Measurements from ENCODE around the gene CDK5RAP2.
"Not testable (repeated sequence)": the region's sequence is repeated elsewhere in the genome, so short reads cannot be mapped to it uniquely, and the experiment has no call there.

The CDK5RAP2 gene
- 109 to 132 reads per million in 2 donors for total RNA-seq

DNA sequence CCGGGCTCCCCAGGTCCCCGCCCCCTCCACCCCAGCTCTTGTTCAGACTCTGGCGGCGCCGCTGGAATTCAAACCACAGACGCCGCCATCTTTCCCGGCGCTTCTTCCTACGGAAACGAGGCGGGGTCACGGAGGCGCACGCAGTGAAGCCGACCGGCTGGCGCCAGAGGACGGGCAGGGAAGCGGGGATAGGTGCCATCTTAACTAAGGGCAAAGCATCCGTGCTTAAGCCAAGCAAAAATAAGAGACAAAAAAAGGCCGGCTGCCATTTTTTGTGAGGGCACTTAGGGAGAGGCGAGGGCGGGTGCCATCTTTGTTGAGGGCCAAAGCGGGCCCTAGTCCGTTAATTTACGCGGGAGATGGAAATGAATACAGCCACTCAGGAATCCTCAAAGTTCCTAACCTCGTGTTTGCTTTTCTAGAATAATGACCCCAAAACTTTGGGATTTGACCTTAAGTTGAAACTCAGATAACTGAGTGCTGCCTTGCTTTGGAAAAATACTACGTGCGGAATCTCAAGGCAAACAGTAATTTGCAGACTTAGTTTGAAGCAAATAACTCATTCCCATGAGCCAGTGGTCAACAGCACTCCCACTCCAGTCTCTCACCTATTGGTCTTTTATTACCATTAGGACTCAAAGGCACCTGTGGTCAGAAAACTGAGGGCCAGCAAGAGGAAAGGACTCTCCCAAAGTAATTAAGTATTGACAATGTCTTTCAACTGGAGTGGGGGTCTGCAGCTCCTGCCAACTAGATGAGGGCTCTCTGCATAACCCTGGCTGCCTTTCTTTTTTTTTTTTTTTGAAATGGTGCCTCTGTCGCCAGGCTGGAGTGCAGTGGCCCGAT, at the start of gene CDK5RAP2:
Gene CDK5RAP2, minus strand, starts transcription at position 117 of the 846 bp plus-strand sequence. CDS start 189 bp downstream, outside the sequence.
- peak; percentile 85 for DNase-seq

DNA sequence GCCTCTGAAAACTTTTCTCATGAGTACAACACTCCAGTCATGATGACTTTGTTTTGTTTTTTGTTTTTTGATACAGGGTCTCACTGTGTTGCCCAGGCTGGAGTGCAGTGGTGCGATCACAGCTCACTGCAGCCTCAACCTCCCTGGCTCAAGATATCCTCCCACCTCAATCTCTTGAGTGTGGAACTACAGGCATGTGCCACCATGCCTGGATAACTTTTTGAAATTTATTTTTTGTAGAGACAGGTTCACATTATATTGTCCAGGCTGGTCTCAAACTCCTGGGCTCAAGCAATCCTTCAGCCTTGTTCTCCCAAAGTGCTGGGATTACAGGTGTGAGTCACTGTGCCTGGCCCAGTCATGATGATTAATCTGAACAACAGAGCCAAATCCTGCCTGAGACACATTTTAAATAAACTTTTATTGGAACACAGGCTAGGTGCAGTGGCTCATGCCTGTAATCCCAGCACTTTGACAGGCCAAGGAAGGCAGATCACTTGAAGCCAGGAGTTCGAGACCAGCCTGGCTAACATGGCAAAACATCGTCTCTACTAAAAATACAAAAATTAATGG, 49.0 kb upstream of the CDK5RAP2 start:
- DNase-seq: not testable (repeated sequence)

DNA sequence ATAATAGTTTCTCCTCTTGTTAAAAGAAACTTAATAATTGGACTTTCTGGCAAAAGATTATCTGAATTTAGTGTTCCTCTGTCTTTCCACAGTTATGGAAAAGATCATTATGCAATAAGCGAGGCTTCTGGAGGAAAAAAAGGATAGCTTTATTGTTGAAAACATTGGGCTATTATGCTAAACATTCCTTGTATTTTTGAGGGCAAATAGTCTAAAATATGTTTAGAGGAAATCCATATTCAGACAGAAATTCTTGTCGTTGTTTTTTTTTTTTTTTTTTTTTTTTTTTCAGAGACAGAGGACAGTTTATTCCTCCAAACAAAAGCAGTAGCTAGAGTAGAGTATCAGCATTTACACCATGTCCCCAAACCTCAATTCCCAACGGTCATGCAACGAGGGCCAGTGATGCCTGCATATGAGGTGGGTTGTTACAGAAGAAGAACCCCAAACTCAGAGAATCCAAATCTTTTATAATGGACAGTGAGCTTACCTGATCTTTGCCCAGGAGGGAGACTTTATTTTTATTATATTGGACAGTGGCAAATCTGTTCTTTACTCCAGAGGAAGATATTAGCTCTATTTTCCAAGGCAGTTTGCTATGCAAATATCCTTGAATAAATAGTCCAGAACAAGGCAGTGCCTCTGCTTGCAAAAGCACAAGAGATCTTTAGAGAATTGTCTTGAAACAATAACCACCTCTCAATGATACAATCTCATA, 48.4 kb upstream of the CDK5RAP2 start:
- DNase-seq: no peak

DNA sequence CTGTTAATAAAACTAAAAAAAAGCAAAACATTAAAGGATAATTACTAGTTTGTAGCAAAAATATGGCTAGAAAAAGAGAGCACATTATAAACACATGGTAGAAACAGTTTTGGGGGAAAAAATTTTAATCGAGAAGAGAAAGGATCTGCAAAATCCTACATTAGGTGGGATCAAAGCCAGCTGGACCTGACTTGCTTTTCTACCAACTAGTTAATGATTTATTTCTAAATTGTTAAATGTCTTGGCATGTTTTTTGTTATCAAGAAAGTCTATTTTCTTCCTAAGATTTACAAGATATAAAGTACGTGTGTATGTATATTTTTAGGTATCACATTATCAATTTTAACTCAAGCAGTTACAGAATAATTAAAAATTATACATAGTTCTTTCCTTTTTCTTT, 47.1 kb upstream of the CDK5RAP2 start:
- DNase-seq: no peak

DNA sequence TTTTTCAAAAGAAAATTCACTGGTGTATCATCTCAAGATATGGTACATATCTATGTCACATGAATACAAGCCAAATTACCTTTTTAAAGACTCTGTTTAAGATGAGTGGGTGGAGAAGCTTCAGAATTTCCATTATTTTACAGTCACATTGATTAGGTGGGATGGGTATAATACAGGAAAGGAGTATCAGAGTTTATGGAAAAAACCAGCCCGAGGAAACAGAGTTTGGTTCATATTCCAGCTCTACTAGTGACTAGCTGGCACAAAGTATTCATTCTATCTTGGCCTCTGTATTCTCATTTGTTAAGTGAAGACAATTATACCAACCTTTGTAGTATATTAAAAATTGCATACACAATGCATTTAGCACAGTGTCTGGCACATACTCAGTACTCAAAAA, 46.5 kb upstream of the CDK5RAP2 start:
- DNase-seq: no peak

DNA sequence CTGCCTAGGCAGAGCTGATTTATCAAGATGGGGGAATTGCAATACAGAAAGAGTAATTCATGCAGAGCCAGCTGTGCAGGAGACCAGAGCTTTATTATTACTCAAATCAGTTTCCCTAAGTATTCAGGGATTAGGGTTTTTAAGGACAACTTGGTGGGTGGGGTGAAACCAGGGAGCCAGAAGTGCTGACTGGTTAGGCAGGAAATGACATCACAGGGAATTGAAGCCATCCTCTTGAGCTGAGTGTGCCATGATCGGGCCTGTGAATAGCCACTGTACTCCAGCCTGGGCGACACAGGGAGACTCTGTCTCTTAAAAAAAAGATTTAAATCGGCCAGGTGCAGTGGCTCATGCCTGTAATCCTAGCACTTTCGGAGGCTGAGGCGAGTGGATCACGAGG, 45.3 kb upstream of the CDK5RAP2 start:
- DNase-seq: no peak

DNA sequence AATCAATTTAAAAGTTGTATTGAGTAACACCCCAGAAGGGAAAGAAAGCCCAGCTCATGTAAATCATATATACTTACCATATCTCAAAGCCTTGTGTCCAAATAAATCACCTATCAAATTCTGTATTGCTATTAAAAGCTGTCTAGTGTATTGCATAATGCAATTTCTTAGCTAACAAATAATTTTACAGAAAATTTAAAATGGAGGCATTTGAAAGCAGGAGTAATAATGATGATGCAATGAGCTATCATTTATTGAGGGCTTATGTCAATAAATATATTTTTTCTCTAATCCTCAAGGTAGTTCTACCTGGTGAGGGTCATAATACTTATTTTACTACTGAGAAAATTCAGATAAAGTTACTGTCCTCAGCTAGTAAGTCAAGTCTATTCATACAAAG, 42.8 kb upstream of the CDK5RAP2 start:
- no peak for DNase-seq

DNA sequence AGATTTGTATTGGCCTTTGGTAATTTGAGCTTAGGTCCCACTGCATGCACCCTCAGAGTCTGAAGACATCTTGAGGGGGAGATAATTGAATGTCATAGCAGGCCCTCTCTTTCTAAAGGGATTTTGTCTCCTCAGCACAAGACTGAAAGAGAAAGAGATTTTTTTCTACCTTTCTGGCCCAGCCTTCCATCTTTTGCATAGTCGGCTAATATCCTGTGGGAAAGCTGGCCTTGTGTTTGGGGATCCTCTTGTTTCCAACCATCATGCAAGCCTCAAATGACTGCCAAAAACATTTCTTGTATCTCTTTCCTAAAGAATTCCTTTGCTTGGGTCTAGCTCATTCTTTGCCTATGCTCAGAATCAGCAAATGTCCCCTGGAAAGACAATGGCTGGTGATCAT, 42.0 kb upstream of the CDK5RAP2 start:
- DNase-seq: no peak

DNA sequence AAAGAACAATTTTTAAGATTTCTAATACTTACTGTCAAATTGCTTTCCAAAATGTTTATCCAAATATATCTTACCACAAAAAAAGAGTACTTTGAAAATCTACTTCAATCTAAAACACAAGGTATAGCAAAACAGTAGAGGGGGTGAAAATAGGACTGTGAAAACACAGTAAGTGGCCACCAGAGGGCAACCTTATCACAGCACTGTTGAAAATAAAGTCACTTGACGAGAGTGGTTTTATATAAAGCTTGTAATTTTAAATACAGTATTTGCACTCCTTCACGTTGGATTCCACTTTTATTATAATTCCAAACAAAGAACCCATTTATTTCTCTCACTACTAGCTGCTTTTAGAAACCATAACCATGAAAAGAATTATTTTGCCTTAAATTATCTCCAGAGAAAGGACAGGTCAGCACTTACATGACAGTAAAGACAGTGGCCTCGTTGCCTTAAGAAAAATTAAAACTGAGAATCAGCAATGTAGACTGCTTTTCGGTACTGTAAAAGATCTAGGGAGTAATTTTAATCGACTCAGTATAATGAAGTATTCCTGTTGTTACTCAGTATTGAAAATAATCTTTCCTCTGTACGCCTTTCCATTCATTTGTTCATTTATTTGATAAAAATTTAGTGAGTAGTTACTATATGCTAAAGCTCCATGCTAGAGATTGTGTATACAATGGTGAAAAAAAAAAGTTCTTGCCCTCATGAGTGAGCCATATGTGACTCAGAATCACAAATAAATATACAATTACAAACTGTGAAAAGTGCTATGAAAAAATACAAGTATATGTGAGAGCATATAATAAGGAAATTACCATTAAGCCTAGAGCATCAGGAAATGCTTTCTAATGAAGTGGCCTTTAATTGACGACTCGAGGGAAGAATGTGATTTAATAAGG, 40.0 kb upstream of the CDK5RAP2 start:
- DNase-seq: peak; percentile 28

DNA sequence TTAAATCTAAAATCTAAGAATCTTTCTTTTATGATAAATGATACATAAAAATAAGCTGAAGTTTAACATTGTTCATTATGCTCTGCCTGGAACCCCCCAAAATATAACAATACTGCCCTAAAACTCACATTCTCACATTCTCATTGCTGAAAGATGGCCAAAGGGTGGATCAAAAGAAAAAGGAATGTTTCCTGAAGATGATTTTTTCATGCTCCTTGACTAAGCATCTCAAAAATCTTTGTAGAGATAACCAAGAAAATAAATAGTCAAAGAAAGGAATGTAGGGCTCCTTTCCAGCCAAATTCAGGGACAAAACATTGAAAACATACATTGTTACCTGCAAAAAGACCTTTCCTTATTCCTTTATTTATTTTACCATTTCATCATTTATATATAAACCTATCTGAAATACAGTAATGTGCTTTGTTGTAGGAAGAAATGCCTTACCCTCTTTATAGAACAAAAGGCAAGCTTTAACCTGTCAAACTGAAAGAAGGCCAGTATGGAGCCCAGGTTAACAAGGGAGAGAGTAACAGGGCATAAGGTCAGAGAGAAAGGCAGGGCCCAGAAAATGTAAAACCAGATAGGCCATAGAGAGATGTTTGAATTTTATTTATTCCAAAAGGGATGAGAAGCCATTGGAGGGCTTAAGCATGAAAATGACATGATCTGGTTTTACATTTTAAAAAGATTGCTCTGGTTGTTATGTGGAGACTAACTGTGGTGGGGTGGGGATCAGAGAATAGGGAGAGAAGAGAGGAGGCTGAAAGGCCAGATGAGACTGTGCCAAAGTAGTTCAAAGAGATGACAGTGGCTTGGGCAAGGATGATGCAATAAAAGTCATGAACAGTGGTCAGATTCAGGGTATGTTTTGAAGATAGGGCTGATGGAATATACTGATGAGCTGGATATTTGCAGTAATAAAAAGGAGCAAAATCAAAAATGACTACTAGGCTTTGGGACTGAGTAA, 37.3 kb upstream of the CDK5RAP2 start:
- DNase-seq: no peak

DNA sequence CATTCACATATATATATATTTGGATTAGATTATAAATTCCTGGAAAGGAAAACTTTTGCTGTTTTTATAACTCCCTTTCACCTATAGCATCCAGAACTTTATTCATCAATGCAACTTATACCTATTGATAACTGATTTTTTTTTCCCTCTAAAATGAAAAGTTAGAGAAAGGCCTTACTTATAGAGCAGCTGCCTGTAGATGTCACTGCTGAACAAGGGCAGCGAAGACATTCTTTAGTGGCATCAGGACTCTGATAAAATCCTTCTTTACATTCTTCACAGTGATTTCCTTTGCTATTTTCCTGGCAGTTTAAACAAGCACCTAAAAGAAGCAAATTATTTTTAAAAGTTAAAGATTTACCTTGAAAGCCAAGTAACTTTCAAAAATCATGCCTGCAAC, 32.3 kb upstream of the CDK5RAP2 start:
- DNase-seq: no peak

DNA sequence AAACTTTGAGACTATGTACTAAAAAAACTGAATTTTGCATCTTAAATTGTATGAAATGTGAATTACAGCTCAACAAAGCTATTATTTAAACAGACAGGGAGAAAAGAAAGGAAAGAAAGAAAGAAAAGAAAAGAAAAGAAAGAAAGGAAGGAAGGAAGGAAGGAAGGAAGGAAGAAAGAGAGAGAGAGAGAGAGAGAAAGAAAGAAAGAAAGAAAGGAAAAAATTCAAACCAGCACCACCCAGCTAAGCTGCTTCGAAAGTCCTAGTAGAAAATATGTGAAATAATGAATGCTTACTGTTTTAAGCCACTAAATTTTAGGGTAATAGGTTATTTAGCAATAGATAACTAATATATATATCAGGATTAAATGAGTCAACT, 31.7 kb upstream of the CDK5RAP2 start:
- no peak for DNase-seq

DNA sequence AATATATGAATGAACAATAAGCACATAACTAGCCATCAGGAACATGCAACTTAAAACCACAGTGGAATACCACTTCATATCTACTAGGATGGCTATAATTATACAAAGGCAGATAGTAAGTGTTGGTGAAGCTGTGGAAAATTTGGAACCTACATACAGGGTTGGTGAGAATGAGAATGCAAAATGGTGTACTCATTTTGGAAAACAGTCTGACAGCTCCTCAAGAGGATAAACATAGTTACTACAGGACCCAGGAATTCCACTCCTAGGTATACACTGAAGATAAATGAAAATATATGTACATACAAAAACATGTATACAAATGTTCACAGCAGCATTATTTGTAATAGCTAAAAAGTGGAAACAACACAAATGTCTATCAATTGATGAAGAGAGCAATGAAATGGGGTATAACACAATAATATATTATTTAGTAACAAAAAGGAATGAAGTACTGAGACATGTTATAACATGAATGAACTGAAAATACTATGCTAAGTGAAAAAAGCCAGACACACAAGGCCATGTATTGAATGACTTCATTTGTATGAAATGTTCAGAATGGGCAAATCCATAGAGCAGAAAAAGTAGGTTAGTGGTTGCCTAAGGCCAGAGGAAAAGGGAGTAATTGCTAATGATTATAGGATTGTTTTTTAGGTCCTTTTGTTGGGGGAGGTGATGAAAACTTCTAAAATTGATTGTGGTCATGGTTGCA, 31.2 kb upstream of the CDK5RAP2 start:
- DNase-seq: no peak

DNA sequence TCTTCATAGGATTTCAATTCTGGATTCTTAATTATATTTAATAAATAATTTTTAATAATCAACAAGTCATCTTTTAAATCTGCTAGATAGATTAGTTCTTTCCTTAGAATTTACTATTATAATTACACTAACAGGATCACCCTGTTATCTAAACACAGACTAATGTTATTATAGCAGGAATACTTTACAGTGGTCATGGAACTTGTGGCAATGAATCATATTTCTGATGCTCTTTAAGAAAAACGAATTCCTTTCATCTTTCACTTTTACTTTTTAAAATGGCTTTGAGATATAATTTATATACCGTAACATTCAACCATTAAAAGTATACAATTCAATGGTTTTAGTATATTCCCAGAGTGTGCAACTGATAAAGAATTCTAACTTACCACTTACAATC, 29.7 kb upstream of the CDK5RAP2 start:
- DNase-seq: no peak

DNA sequence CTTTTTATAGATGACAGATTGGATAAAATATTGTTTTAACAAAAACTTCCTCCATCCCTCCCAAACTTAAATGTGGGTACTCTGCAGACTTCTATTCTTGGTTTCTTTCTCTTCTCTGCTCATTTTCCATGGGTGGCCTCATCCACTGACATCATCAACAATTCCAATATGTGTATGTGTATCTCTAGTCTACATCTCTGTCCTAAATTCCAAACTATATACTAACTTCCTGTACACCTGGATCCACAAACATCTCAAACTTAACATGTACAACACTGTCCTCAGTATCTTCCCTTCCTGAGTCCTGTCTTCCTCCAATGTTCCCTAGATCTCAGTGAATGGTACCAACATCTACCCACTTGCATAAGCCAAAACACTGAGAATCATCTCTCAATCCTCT, 28.5 kb upstream of the CDK5RAP2 start:
- DNase-seq: no peak

DNA sequence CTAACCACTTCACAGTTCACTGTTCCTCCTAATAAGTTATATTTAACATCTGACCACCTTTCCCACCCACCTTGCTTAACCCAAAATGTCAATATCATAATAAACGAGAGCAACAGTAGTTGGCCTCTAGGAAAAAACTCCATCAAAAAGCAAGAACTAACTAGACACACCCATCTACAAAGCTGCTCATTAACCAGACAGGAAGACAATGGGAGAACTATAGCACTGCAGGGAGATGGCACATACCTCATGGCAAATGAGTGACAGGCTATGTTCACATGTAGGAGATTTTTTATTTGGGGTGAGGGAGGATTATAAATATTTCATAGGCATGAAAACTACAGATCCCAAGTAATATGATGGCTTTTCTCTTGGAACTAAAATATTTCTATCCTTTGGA, 23.6 kb upstream of the CDK5RAP2 start:
- no peak for DNase-seq

DNA sequence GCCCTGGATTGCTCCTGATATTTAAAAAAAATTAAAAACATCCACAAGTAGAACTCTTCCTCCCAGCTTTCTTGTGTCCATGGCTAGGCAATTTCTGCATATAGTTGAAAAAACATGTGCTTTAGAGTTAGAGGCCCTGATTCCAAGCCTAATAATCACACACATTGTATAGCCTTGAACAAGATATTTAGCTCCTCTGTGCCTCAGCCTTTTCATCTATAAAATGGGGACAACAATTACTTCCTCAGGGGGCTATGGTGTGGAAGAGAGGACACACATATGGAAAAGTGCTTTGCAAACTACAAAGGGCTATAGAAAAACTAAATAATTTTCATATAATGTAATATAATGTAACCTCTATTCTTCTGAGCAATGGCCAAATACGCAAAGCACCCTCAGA, 23.0 kb upstream of the CDK5RAP2 start:
- DNase-seq: no peak

DNA sequence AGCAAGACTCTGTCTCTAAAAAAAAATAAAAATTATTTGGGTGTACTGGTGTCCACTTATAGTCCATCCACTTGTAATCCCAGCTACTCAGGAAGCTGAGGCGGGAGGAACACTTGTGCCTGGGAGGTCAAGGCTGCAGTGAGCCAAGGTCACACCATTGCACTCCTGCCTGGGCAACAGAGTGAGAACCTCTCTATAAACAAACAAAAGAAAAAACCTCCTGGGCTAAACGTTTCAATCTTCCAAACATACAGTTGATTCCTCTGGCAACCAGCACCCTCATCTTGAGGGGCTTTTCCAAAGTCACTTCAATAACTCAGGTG, 13.9 kb upstream of the CDK5RAP2 start:
- no peak for DNase-seq

DNA sequence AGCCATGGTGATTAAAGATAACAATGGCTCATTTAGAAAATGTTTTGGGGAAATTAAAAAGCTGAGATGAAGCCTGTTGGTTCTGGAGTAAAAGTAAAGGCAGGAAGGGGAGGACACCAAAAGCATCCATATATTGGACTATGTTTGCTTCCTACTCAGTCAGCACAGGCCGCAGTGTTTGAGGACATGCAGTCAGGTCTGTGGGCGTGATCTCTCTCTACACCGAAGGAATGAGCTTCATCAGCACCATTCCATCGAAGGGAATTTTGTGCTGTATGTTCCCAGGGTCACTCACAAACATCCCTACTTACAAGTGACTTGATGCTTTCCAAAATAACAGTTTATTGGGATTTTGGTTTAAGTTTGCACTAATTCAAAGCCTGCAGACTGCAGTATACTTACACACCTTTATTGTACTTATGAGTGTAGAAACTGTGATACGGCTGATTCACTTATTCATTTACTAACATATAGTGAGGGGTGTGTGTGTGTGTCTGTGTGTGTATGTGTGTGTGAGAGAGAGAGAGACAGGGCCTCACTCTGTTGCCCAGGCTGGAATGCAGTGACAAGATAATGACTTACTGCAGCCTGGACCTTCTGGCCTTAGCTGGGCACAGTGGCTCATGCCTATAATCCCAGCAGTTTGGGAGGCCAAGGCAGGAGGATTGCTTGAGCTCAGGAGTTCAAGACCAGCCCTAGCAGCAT, 13.4 kb upstream of the CDK5RAP2 start:
- DNase-seq: no peak

DNA sequence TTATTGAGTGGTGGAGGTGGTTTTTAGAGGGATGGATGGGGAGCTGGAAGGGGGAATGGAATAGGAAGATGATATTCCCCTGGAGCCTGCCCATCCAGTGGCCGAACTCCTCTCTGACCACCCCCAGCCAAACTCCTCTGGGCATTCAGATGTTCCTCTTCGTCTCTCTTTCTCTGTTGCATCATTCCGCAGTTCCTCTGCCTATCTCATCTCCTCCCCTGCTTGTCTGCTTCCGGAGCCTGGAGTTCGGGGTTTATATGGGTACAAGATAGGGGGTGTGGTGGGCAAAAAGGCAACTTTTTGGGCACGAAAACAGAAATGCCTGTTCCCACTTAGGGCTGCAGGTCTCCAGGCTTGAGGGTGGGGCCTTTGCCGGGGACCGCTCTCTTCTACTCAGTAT, 12.2 kb upstream of the CDK5RAP2 start:
- no peak for DNase-seq

Data from T-helper 9 cell (primary cell).